Left renal pelvis (tissue), 4 donors: ENCODE results near the gene ST6GALNAC6. TPM values are rescaled to one million over a fixed set of nuclear protein-coding genes. Genes with fewer than 3 reads are reported as not detected.
"Not testable (repeated sequence)": the region's sequence is repeated elsewhere in the genome, so short reads cannot be mapped to it uniquely, and the experiment has no call there.

Experiments used
- DNase-seq, 4 donors: peaks; one replicate each; pipeline ENCODE4 v3.0.0-alpha.2; 2013; ENCODE audit warnings: low read depth in 4 of 4, low spot score in 3 of 4
- polyA plus RNA-seq, 4 donors: library from polyadenylated mRNA; unstranded; fragments of 120-200 nt; gene quantifications; one replicate each; pipeline ENCODE4 v1.2.1, GENCODE V29; 2013; ENCODE audit not compliant: insufficient read length in 4 of 4

ST6GALNAC6 gene
- polyA plus RNA-seq, 4 donors = 38.6 to 46.5 (median 43.3) TPM

DNA sequence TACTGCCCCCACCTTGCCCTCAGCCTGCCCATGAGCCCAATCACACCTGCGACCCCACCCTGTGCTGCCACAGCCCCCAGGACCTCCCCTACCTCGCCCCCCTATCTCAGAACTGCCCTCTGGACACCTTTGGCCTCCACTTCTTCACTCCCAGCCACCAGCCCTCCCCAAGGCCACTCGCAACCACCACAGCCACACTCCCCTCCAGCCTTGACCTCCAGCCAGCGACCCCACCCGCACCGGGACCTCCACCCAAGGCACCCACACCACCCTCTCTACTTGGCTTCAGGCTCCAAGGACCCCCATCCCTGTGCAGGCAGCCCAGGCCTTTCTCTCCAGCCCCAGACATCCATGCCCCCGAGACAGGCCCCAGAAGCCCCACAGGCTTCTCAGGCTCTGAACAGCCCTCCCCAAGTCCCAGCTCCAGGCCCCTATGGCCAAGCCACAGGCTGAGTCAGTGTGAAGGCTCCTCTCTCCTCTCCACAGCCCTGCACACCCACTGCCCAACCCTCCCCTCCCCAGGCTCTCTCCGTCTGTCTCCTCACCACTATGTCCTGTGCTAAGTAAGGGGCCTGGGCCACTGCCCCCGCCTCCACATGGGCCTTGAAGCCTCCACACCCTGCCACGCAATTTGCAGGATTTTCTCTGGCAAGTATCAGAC lies 24.0 kb downstream of the ST6GALNAC6 start:
- DNase-seq = no peak

DNA sequence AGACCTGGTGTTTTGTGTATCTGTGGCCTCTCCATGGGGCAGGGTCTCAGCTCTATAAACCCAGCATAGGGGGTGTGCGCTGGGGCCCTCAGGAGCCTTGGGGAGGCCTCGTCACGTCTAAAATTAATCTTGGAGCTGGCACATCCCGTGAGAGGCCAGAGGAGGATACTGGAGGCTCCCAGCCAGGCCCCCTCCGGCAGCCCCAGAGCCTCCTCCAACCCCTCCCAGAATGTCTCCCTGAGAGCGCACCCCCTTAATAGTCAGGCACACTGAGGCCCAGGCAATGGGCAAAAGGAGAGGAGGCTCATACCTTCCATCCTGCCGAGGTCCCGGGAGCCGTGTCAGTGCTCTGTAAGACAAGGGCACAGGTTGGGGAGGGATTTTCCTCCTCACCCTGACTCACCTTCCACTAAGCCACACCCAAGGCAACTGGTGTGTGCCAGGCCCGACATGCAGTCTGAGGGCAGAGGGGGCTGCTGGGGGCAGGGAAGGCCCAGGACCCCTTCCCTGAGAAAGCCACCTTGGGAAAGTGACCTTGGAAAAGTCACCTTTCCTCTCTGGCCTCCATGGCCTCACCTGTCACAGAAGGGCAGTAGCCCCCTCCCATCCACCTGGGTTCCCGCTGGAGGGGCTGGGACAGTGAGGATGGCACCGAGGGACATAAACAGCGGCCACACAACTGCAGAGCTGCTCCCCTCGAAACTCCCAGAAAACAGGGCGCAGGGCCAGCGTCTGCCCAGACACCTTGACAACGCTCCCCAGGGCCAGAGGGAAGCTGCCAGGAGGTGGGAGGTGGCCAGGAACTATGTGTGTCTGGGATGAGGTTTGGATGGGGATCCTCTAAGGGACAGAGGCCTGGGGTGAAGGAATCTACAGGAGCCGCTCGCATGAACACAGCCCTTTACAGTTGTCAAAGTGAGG lies 24.8 kb downstream of the ST6GALNAC6 start:
- no peak for DNase-seq

DNA sequence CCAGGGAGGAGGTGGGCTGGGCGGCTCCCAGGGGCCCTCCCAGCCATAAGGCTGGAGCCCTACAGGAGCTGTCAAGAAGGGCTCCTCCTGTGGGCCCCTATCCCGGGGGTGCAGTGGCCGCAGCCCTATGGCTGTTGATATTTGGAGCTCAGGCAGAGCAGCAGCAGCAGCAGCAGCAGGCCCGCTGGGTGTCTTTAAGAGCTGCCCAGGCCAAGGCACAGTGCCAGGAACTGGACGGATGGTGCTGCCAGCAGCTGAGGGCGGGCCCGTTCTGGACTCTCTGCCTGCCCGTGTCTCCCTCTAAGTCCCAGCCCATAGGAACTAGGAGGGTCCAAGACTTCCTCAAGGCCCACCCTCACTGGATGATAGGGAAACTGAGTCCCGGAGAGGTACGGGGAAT lies 25.5 kb downstream of the ST6GALNAC6 start:
- no peak for DNase-seq

DNA sequence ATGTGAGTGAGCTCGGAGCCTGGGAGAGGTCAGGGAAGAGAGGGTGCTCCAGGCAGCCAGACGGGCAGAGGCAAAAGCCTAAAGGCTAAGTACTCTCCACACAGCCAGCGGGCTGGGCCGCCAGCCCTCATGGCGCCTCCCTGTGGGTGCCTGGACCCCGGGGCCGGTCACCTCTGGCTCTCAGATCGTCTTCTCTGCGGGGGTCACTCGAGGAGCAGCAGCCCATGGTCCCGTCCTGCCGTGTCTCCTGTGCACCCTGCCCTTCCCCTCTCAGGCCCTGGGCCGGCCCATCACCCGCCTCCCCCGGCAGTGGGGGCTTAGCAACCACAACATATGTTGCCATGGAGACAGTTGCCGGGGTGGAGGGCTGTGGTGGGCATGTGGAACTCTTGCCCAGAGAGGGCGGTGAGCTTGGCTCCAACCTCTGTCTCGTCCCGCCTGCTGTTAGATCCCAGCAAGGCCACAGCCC lies 26.1 kb downstream of the ST6GALNAC6 start:
- DNase-seq = no peak

DNA sequence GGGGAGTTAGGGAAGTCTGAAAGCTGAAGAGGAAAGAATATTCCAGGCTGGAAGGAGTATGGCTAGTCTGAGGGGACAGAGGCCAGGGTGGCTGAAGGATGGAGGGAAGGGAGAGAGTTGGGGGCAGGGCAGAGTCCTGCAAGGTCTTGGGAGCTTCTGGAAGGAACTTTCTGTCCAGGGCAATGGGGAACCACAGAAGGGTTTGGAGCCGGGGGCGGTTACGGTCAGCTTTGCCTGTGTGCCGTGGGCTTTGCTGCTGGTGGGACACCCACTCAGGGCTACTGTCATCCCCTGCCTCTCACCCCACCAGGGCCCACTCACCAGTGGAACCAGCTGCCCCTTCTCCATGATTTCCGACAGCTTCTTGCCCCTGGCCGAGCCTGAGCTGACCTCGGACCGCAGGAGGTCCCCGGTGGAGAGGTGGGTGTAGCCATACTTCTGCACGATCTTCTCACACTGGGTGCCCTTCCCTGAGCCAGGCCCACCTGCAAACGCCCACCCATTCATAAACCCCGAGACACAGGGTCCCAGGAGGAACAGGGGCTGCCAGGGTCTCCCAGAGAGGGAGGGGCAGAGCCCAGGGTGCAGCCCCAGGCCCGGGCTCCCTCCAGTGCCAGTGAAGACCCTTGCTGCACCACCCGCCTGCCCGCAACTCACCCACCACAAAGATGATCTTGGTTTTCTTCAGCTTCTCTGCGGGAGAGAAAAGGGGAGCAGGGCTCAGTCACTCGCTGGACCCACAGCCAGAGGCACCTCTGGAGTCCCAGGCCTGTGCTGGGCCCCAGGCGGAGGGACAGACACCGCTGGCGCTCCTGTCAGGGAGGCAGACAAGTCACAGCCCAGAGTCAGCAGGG lies 26.8 kb downstream of the ST6GALNAC6 start:
- no peak for DNase-seq

DNA sequence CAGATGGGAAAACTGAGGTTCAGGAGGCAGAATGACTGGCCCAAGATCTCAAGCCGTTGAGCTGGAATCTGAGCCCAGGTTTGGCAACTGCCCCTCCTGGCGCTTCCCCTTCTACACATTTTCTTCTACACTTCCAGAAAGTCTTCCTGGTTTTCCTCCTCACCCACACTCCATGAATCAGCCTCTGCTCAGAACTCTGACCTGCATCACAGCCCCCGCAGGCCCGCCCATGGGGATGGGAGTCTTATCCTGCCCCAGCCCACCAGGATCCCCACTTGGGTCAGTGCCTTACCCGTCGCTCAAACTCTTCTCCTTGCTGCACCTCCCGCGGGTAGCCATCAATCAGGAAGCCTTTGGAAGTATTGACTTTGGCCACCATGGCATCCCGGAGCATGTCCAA lies 27.9 kb downstream of the ST6GALNAC6 start:
- no peak for DNase-seq

DNA sequence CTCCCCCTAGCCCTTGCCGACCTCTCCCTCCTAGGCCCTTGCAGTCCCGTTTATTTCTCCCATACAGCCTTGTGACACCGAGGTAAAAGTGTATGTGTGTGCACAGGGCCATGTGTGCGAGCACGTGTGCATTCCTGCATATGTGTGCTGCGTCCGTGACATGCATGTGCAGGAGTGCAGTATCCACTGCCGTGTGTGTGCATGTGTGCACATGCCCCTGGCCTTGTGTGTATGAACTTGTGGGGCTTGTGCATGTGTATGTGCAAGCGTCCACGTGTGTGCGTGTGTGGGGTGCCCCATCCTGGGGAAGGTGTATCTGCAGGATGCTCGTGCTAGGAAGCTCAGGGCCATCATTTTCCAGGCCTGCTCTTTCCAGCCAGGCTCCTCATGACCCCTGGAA lies 28.5 kb downstream of the ST6GALNAC6 start:
- no peak for DNase-seq

DNA sequence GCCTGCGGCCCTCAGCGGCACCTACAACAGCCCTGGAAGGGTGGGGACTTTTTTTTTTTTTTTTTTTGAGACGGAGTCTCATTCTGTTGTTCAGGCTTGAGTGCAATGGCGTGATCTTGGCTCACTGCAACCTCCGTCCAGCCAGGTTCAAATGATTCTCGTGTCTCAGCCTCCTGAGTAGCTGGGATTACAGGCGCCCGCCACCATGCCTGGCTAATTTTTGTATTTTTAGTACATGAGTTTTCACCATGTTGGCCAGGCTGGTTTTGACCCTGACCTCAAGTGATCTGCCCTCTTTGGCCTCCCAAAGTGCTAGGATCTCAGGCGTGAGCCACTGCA lies 29.3 kb downstream of the ST6GALNAC6 start:
- not testable (repeated sequence) for DNase-seq

DNA sequence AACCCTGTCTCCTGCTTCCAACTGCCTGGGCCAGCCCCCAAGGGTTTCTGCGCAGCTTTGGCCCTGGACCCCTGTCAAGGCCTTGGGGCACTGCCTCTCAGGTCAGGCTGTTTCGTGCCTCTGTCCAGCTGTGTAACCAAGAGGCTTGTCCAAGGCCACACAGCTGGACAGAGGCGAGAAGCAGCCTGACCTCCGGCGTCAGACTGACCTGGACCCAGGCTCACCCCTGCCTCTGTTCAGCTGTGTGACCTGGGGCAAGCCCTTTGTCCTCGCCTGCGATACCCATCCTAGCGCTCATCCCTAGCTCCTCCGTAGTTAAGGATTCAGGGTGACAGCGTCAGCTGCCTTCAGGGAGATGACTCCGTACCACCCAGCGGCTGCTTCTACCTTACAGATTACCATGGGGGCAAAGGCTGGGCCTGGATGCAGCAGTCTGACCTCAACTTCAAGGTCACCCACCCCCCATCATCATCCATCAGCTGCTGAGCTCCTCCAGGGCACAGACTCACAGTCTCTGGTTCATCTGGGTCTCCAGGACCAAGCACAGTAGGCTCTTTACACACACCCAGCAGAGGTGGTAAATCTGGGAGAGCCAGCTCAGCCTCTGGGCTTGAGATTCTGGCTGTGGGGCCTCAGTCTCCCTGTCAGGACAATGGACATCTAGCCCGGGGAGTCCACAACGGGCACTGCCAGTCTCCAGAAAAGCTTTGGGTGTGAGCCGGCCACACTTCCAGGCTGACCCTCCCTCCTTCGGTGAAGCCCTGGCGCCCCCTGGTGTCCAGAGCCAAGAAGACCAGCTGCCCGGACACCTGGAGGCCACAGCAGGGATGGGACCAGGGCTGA lies 29.9 kb downstream of the ST6GALNAC6 start:
- DNase-seq = peak in 2 of 4 donors; percentile 60 to 69

DNA sequence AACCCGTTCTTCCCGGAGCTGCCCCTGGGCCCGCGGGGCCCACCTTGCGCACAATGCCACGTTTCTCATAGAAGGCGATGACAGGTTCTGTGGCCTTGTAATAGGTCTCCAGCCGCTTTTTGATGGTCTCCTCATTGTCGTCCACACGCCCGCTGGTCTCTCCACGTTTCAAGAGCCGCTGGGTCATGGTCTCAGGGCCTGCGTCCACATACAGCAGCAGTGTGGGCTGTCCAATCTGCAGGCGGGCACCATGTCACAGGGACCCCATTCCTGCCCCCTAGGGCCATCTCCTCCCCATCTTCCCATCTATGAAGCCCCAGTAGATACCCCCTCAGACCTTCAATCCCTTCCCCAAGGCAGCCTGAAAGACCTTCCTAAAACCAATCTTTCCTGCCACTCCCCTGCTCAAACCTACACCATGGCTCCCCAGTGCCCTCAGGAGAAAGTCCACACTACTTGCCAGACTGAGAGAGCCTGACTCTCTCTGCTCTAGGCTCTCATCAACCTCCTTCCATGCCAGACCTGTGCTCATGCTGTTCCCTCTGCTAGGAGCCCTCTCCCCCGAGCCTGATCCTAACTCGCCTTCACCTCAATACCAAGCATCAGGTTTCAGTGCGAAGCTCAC lies 31.0 kb downstream of the ST6GALNAC6 start:
- no peak for DNase-seq

DNA sequence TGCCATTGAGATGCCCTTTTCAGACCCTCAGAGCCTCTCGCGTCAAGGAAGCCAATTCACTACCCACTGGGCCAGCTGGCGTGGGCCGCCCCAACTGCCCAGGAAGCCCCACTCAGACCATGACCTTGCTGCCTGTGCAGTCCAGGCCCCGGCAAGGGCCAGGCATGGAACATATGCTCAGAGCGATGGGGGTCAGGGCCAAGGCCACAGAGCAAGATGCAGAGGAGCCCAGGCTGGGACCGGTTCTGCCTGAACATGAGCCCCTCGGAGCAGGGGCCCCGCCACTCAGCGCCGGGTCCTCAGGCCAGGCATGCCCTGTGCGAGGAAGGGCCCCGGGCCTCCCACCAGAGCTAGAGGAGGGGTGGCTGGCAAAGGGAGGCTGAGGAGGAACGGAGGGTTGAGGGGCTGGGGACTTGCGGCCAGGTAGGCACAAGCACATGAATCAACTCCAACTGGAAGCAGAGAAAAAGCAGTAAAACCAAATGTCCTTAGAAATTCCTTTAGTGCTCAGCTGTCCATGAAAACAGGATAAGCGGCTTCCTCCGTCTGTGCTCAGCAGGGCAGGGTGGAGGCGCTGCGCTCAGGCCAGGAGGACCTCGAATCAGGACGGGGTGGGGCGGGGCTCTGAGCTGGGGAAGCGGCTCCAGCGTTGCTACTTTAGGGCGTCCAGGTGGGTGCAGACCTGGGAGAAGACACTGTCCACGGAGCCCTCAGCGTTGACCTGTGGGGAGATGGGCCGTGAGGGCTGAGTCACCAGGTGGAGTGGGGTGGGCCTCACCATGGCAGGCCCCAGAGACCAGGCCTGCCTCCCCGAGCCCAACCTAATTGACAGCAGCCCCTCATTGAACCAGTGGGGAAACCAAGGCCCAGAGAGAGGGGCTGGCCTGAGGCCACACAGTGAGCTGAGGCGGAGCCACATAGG lies 31.8 kb downstream of the ST6GALNAC6 start:
- no peak for DNase-seq

DNA sequence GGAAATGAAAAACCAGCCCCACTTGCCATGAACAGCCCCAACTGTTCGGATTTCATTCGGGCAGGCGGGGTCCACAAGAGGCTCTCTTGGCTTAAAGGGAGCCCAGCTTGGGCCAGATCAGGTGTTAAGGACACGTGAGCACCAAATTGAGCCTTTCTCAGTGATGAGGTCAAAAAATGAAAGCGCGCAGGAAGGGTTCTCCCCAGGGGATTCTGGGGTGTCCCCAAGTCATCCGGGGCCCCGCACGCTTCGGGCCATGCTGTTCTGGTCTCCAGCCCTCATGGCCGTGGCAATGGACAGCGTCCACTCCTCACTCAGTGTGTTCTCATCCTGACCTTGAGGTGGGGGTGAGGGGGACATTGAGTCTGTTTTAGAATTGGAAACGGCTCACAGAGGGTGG lies 32.9 kb downstream of the ST6GALNAC6 start:
- DNase-seq = no peak

DNA sequence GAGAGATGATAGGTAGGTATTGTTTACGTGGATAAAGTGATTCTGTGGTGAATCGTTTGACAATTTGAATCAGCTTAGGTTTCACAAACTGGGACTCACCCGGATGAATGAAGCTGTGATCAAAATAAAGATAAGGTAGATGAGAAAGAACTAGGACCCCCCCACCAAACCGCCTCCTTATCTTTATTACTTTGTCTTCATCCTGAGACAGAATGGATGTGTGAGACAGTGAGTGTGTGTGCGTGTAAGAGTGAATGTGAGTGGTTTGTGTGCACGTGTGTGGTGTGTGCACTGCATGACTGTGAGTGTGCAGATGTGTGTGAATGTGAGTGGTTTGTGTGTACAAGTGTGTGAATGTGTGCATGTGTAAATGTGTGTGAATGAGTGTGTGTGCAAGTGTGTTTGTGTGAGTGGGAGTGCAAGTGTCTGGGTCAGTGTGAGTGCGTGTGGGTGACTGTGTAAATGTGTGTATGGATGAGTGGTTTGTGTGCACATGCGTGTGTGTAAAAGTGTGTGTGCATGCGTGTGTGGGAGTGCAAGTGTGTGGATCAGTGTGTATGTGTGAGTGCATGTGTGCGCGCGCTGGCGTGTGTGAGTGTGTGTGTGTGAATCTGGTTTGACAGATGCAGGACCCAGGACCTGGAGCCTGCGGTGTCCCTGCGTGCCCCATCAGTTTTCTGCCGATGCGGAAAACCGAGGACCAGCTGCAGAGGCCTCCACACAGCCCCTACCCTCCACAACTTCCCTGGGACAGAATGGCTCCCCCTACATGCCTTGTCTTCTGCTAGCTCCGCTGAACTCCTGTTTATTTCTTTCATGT lies 33.5 kb downstream of the ST6GALNAC6 start:
- no peak for DNase-seq

DNA sequence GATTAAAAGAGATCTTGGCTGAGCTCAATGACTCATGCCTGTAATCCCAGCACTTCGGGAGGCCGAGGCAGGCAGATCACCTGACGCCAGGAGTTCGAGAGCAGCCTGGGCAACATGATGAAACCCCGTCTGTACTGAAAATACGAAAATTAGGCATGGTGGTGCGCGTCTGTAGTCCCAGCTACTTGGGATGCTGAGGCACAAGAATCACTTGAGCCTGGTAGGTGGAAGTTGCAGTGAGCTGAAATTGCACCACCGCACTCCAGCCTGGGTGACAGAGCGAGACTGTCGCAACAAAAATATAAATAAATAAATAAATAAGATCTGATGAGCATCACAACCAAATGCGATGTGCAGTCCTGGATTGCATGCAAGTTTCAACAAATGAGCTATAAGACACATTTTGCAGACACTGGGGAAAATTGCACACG lies 36.2 kb downstream of the ST6GALNAC6 start:
- no peak for DNase-seq

DNA sequence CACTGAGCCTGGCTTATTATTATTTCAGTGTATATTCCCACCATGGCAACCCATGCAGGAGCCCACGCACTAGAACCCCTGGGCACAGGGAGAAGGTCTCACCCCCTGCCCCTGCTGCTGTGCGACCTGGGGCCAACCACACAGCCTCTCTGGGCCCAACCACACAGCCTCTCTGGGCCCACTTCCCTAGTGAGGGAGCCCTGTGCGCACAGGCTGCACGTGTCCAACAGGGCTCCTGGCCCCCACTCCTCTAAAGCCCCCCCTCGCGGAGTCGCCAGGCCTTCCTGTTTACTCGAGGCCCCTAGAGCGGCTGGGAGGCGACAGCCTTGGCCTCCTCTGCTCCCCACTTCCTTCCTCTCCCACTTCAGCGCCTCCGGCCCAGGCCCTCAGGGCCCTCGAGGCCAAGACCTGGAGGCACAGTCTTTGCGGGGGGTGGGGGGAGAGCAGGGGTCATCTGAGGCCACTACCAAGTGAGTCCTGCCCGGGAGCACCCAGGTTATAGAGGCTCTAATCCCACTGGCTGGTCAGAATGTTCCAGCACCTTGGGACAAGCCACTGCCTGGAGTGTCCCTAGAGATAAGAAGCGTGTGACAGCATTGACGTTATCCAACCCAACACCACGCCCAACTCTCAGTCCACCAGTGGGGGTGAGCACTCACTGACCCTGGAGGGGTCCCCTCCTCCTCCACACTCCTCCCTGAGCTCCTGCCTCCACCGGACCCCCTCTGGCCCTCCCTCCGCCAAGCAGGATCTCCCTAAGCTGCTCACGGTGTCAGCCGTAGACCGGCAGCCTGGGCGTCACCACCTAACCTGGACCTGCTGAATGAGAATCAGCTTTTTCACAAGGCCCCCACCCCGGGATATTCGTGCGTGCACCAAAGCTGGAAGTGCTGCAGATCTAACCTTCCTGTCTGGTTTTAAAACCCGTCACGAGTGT lies 37.1 kb downstream of the ST6GALNAC6 start:
- DNase-seq = no peak

DNA sequence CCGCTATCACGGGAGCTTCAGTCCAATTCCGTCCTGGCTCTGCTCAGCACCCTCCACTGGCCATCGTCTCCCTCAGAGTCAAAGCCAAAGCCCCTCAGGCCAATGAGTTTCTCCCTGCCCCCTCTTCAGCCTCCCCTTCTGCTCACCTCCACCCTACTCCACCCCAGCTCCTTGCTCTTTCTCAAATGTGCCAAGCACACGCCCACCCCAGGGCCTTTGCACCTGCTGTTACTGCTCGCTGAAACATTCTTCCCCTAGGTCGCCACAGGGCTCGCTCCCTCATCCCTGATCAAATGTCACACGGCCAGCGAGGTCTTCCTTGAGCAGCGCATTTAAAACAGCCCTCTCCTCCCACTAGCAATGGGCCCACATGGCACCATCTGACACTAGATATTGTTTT lies 38.6 kb downstream of the ST6GALNAC6 start:
- DNase-seq = no peak

DNA sequence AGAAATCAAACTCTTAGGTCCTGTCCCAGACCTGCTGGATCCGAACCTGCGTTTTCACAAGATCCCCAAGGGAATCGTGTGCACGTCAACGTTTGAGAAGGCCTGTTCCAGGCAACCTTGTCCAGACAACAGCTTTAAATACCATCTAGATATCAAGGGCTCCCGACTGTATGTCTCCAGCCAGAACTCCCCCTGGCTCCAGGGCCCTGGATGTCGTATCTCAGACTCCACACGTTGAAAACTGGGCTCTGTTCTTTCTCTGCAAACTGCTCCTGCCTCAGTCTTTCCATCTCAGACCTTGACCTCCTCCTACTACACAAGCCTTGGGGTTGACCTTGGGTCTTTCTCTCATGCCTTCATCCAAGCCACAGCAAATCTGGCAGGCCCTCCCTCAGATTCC lies 39.1 kb downstream of the ST6GALNAC6 start:
- no peak for DNase-seq
